ENCODE measurements around the gene ITGB1. TPM values are rescaled to one million over a fixed set of nuclear protein-coding genes. Genes with fewer than 3 reads are reported as not detected.
A peak's percentile ranks its signal among the peaks of the same experiment; 100 is the strongest.
"Not testable (repeated sequence)": the region's sequence is repeated elsewhere in the genome, so short reads cannot be mapped to it uniquely, and the experiment has no call there.

ITGB1 gene
- total RNA-seq (ENCODE audit: low replicate concordance) = 2,201 and 3,050 TPM in 2 replicates

DNA sequence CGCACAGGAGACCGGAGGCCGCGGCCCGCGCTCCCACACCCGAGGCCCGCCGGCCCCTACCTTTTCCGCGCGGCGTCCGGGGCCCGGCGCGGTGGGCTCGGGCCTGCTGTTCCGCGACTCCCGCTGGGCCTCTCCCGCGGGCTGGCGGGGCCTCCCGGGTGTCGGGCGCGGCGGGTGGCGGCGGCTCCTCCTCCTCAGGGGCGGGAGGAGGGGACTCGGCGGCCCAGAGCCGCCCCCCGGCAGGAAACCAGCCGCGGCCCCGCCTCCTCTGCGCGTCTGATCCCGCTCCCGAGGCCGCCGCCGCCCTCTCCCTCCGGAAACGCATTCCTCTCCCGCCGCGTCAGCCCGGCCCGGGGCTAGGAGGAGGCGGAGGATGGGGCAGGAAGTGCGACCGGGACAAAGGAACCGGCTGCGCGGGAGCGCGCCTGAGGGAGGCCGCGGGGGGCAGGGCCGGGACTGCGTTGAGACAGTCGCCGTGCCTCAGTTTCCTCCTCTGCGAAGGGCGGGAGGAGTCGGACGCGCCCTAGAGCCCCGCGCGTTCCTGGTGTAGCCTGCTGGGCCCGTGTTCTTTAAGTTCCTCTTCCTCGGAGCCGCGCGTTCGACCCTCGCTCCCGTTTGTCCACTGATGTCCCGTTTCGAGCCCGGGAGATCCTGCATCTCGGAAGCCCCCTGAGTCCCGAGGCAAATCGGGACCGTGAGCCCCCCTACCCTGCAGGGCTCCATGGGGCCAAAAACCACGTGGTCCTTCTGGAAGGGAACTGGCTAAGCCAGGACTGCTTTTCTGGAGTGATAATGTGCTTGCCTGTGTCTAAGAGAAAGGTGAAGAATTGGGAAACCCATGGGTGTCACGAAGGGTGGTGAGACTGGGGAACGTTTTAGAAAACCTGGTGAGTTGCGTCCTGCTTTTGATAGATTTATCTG is at the start of gene ITGB1:
TSS of gene ITGB1 (minus strand) at position 146 of the 921 bp plus-strand sequence. CDS start 22,672 bp downstream, outside the sequence.
- TF ChIP-seq, protein P1, sequence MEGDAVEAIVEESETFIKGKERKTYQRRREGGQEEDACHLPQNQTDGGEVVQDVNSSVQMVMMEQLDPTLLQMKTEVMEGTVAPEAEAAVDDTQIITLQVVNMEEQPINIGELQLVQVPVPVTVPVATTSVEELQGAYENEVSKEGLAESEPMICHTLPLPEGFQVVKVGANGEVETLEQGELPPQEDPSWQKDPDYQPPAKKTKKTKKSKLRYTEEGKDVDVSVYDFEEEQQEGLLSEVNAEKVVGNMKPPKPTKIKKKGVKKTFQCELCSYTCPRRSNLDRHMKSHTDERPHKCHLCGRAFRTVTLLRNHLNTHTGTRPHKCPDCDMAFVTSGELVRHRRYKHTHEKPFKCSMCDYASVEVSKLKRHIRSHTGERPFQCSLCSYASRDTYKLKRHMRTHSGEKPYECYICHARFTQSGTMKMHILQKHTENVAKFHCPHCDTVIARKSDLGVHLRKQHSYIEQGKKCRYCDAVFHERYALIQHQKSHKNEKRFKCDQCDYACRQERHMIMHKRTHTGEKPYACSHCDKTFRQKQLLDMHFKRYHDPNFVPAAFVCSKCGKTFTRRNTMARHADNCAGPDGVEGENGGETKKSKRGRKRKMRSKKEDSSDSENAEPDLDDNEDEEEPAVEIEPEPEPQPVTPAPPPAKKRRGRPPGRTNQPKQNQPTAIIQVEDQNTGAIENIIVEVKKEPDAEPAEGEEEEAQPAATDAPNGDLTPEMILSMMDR (IDR thresholded peaks at IDR 0.05; ENCODE audit: insufficient read depth, low read length) = no peak
- peak within 1 kb of the TSS; percentile 84 for H3K4me3 ChIP-seq (ENCODE audit: low read depth, low read length)
- peak; percentile 92 for DNase-seq (ENCODE audit: low read depth)

DNA sequence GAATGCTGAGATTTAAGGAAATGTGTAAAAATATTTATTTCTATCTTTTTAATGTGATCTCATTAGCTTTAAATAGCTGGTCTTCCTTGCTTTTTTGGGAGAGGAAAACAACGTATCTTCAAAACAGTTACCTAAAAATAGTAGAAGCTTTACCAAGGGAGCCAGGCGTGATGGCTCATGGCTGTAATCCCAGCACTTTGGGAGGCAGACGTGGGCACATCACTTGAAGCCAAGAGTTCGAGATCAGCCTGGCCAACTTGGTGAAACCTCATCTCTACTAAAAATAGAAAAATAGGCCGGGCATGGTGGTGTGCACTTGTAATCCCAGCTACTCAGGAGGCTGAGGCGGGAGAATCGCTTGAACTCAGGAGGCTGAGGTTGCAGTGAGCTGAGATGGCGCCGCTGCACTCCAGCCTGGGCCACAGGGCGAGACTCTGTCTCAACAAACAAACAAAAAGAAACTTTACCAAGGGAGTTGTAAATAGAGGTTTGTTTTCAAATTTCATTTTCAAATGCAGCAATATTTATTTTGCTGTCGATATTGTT is 48.4 kb upstream of the ITGB1 start:
- no peak overlapping the region for H3K4me3 ChIP-seq (ENCODE audit: low read depth, low read length)
- TF ChIP-seq, protein P1 (IDR thresholded peaks at IDR 0.05; ENCODE audit: insufficient read depth, low read length) = no peak
- DNase-seq (ENCODE audit: low read depth) = no peak

DNA sequence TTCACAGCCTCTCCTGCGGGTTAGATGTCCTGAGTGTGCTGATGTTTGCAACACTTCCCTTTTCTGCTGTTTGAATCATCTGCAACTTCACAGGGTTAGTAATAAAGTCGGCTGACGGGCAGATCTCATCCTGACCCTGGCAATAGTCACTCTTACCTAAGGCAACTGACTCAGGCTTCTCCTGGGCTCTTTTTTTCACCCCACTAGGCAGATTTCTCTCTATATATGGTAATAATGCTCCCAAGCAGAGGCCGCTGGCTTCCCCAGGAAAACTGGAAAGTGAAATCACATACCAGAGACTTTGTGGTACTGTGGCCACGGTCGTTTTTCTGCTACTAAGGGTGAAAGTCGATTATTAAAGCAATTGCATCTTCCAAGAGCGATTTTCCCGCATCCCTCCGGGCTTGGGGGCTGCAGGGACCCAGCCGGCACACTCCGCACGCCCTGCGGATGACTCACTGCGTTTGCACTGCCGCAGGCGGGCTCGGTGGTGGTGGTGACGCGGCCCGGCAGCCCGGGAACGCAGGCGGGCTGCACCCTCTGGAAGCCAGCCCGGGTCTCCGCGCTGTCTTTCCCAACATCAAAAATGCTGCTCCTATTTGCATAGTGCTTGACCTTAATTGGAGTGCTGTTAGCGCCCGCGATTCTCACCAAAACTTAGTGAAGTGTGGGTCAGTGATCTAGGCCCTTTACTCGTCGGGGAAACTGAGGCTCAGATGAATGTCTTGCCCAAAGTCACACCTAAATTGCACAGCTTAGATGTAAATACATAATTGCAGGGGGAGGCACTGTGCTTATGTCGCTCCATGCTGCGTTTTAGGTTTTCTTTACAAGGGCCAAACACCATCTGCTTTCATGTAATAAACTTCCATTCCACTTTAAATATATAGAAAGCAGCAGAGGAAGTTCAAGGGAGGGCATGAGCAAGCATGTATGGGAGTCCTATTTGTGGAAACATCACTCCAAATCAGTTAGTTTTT is 47.6 kb upstream of the ITGB1 start:
- peak; percentile 95 for DNase-seq (ENCODE audit: low read depth)
- H3K4me3 ChIP-seq (ENCODE audit: low read depth, low read length) = peak overlapping the region; percentile 64
- TF ChIP-seq, protein P1 (IDR thresholded peaks at IDR 0.05; ENCODE audit: insufficient read depth, low read length) = no peak

DNA sequence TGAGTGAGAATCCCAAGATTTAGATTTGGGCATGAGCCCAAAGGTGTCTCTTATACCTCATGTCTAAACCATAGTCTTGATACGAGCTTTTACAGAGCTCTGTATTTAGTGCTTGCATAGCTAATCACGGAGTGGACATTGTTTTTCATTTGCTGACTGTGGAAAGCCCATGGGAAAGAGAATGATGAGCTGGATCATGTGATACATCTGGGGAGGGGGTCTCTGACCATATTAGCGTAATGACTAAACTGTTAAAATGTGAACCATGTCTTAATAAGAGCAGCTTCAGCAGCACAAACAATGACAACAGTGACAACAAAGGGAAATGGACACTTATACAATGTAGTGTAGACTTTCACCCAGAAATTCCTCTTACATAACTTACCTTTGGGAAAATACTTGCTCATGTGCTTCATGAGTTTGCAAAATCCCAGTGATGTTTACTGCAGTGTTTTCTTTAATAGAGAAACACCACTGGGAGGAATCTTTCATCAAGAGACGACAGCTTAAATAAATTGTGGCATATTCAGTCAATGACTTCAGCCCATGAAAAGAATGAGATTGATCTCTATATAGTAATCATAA is 44.0 kb upstream of the ITGB1 start:
- TF ChIP-seq, protein P1 (IDR thresholded peaks at IDR 0.05; ENCODE audit: insufficient read depth, low read length) = no peak
- H3K4me3 ChIP-seq (ENCODE audit: low read depth, low read length) = no peak overlapping the region
- DNase-seq (ENCODE audit: low read depth) = no peak

DNA sequence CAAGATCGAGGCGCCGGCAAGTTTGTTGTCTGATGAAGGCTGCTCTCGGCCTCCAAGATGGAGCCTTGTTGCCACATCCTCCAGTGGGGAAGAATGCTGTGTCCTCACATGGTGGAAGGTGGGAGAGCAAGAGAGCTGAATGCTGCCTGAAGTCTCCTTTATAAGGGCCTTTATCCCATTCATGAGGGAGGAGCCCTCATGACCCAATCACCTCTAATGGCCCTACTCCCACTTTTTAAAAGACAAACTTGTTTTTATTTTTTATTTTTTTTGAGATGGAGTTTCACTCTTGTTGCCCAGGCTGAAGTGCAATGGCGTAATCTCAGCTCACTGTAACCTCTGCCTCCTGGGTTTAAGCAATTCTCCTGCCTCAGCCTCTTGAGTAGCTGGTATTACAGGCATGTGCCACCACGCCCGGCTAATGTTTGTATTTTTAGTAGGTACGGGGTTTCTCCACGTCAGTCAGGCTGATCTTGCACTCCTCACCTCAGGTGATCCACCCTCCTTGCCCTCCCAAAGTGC is 40.1 kb upstream of the ITGB1 start:
- not testable (repeated sequence) for H3K4me3 ChIP-seq (ENCODE audit: low read depth, low read length); DNase-seq (ENCODE audit: low read depth)

DNA sequence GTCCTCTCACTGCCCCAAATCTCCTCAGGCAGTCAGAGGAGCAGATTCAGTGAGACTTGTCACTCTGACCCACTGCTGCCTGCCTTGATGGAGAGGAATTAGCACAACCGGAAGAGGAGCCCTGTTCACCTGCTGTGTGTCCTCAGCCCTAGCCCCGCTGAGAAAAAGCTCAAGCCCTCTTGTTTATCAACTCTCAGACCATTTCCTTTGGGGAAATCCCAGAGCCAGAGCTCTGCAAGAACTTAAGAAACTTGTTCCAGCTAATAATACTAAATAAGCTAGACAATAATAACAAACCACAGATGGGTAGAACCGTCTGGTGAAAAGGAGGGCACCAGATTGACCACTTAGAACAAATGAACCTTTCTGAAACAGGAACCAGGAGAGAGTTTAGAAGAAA is 37.7 kb upstream of the ITGB1 start:
- H3K4me3 ChIP-seq (ENCODE audit: low read depth, low read length) = no peak overlapping the region
- TF ChIP-seq, protein P1 (IDR thresholded peaks at IDR 0.05; ENCODE audit: insufficient read depth, low read length) = no peak
- no peak for DNase-seq (ENCODE audit: low read depth)
